IPS DF 4.7 (cell line): ENCODE measurements around the gene NDP.

Source experiments
- DNase-seq: peaks from one replicate; pipeline ENCODE4 v3.0.0-alpha.2; 2013; ENCODE audit warnings: low spot score; ENCODE audit errors: extremely low read depth

The NDP gene, protein sequence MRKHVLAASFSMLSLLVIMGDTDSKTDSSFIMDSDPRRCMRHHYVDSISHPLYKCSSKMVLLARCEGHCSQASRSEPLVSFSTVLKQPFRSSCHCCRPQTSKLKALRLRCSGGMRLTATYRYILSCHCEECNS

DNA sequence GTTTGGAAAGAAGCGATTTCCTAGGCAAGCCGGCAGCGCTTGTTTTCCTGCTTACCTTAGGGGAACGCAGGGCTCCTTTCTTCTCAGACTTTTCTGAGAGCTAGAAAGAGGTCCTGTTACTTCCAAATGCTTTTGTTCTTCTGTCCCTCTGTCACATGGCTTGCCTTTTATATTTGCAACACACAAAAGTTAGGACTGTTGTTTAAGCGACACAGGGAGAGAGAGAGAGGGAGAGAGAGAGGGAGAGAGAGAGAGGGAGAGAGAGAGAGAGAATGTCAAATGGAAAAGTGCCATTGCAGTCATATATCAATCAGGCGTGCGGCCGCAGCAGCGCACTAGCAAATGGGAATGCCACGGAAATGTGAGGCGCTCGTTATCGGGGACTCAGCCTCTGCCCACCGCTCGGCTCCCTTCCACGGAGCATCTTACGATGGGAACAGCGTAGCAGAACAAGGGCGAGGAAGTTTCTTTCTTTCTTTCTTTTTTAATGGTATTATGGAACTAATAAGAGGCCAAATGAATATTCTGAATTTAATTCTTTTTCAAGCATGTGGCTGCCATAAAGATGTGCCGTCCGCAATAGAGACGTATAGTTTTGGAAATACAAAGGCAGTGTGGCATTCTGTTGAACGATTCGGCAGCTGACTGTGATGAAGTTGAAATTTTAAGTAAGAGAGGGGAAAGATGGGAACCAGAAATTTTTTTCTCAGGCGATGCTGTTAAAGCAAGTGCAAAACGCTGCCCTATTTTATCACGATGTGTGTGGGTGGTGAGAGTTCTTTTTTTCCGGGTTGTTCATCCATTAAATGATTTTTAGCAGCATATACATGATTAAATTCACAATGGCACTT, at the start of gene NDP:
NDP (minus strand) TSS at position 142 of the 851 bp plus-strand sequence. CDS start 14,745 bp downstream, outside the sequence.
- DNase-seq, result no peak

DNA sequence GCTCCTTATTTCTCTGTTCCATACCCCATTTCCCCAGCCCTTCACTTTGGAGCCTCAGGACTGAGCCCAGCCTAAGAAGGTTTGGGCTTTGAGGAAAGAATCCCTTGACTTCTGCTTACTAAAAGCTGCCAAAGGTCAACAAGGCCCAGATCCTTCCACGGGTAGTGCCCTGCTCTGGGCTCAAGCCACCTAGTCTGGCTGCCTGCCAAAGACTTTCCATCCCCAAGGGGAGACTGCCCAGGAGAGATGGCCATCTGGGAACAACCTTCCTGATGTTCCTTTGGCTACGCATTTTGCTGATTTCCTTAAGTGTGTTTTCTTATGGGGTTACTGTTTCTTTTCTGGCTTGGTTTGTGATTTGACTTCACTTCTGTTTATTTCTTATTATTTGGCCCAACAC, 49.8 kb upstream of the NDP start:
- DNase-seq, result no peak

DNA sequence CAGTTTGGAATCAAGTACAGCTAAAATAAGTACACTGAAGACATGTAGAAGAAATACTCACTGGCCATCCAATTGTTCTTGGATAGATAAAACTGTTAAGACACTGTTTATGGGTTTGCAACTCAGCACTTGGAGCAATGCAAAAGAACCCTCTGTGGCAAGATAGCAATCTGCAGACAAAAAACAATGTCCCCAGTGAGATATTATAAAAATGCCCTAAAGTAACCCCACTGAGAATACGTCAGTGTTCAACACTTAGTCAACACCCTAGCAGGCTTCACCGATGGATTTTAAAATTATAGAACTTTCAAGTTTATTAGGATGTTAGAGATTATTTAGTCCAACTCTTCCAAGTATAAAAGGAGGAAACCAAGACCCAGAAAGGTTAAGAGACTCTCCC, 47.5 kb upstream of the NDP start:
- no peak for DNase-seq

- no peak for DNase-seq
Observed at GRCh38 chrX:44019911-44020310, 46.7 kb upstream of the NDP start.

DNA sequence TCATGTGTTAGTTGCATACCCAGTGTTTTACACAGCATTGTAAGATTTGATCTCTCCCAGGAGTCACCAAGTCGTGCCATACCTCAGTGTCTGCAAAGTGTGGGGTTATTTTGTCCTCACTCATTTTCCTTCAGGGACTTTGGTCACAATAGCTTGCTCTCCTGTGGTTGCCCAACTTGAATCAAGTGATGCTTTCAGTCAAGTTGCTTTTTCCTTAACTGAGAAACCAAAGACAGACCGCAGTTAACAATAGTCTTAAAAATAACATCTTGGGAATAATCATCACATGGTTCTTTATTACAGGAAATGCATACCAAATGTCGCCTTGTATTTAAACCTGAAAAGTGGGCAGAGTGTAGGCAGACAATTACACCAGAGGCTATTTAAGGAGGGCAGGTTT, 44.5 kb upstream of the NDP start:
- no peak for DNase-seq

GRCh38 chrX:44016906-44017305, 43.7 kb upstream of the NDP start:
- DNase-seq, result no peak

DNA sequence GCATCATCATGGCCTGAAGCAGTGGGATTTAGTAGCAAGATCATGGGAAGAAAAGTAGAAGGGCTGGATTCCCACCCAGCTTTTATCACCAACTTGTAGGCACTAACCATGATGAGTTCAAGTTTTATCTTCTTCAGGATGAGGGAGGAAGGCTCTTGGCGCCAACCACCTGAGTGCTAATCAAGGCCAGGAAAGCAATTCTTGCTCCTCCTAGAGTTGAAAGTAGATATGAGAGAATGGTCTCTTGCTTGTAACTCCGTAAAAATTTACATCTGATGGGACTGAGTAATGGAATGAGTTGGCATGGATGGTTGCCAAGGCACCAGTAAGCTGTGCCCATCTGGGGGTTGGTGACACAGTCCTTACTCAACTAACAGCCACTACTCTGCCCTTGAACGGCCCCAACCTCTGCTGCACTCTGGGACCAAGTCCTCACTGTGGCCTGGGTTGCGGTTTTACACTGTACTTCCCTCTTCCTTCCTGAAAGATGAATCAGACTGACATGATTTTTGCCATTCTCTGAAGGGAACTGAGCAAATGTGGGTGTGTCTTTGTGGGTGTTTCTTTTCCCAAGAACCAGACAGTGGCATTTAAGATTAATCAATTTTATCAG, 39.4 kb upstream of the NDP start:
- DNase-seq, result no peak

GRCh38 chrX:44011506-44011905, 38.3 kb upstream of the NDP start:
- DNase-seq, result no peak

DNA sequence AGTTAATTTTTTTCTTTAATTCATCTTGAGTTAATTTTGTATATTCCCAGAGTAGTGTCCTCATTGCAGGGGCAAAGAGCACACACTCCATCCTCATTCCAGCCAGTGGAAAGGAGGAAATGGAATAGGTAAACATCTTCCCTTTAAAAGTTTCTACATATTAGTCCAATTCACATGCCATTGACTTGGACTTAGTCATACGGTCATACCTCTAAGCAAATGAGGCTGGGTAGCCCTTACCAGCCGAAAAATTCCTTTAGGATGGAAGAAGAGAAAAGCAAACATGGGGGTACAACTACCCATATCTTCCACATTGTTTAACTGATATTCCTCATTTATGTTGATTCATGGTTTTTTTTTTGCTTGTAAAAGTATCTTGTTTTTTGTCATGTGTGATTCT, 37.4 kb upstream of the NDP start:
- no peak for DNase-seq

- no peak for DNase-seq
Observed at GRCh38 chrX:44006081-44006480, 32.9 kb upstream of the NDP start.

- no peak for DNase-seq
Observed at GRCh38 chrX:44003975-44004374, 30.8 kb upstream of the NDP start.

- no peak for DNase-seq
Observed at GRCh38 chrX:44002567-44002966, 29.4 kb upstream of the NDP start.

DNA sequence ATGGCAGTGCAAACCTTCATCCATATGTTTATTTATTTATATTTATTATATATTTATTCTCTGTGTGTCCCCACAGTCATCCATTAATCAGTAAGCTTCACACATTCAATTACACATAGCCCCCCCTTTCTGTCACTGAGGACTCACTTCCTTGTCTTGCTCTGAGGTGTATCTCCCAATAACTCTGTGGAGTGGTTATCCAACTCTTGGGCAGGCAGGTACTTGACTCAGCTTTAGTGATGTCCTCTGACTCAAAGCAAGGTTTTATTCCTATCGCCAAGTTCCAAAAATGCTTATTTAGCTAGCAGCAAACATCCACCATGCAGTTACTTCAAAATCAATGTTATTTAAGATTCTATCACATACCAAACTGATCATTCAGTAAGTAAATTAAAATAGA, 25.2 kb upstream of the NDP start:
- DNase-seq, result no peak

DNA sequence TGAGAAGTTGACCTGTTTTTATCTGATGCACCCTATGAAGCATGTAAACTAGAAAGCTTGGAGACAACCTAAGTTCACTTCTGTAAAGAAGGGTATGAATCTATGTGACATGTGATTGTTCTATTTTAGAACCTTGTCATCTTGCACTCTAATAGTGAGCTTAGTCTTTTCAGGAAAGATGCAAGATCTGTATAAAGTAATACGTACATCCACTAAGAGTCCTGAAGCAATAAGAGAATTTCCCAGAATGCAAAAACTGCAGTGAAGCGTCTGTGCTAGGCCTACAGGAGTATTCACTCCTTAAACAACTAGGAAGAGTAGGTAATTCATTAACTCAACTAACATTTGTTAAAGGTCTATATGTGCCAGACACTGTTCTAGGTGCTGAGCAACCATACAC, 23.3 kb upstream of the NDP start:
- DNase-seq, result no peak

DNA sequence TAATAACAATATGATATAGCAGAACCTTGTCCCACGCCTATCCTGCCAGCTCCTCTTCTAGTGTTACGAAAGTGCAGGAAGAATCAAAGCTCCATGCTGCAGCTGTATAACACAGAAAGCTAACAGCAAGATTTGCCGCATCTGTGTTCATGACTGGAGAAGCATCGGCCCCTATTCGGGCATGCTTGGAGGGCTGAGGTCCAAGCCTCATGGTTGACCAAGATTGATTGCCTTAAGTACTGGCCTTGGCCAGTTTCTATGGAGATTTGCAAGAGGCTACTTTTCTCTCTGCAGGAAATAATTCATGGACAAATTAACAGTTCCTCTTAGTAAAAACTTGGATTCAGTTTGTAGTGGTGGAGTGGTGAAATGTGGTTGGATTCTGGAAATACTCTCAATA, 12.9 kb upstream of the NDP start:
- no peak for DNase-seq

GRCh38 chrX:43985511-43985910, 12.3 kb upstream of the NDP start:
- DNase-seq, result no peak

- DNase-seq, result no peak
Observed at GRCh38 chrX:43978226-43978625, 5.0 kb upstream of the NDP start.

- no peak for DNase-seq
Observed at GRCh38 chrX:43976205-43976604, 3.0 kb upstream of the NDP start.

DNA sequence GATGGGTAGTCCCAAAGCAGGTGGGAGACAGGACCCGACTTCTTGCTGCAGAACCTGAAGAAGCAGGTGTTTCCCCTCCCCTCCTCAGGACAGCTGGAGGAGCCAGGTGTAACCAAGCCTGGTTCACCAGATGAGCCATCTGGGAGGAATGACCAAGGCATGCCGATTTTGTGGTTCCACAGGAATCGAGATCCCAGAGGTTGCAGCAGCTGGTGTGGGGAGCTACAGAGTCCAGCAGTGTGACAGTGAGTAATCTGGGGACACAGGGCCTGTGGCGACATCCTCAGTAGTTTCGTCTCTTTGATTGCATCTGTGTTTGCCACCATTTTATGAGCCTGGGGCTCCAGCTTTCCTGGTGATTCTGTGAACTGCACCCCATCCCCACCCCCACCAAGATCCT, 2.6 kb upstream of the NDP start:
- no peak for DNase-seq

DNA sequence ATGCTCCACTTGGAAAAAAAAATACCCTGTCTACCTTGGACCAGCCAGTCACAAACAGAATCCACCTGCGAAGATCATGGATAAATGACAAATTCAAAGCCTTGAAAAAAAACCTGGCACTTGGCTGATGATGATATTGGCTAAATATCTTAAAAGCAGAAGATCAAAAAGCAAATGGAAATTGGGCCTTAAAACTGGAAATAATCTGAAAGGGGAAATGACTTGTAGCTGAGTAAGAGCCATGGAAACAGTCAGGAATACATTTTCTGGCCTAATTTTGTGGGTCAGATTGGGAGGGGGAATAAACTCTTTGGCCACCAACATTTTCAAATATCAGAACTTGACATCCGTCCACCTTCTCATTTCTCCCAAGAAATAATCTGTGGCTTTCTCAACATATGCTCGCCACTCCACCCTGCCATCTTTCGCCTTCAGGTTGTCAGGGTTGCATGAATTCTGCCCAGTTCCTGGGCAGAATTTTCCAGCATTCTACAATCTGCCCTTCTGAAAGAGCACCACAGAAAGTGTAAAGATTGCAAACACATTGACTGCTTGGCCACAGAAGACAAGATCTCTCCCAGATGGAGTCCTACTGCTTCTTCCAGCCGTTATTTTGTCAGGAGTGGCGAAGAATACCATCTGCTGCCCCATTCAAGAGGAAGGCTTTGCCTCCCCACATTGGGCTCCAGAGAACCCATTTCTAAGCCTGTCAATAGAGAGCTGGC, 1.7 kb upstream of the NDP start:
- no peak for DNase-seq

GRCh38 chrX:43974100-43974475, 898 bp upstream of the NDP start:
- no peak for DNase-seq
